Measurements from ENCODE around the gene NEDD9.
A peak's percentile ranks its signal among the peaks of the same experiment; 100 is the strongest.

The NEDD9 gene

GRCh38 chr6:11208854-11209253 is 23.6 kb downstream of the NEDD9 start:
- TF ChIP-seq, protein P1, sequence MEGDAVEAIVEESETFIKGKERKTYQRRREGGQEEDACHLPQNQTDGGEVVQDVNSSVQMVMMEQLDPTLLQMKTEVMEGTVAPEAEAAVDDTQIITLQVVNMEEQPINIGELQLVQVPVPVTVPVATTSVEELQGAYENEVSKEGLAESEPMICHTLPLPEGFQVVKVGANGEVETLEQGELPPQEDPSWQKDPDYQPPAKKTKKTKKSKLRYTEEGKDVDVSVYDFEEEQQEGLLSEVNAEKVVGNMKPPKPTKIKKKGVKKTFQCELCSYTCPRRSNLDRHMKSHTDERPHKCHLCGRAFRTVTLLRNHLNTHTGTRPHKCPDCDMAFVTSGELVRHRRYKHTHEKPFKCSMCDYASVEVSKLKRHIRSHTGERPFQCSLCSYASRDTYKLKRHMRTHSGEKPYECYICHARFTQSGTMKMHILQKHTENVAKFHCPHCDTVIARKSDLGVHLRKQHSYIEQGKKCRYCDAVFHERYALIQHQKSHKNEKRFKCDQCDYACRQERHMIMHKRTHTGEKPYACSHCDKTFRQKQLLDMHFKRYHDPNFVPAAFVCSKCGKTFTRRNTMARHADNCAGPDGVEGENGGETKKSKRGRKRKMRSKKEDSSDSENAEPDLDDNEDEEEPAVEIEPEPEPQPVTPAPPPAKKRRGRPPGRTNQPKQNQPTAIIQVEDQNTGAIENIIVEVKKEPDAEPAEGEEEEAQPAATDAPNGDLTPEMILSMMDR (conservative IDR thresholded peaks at IDR 0.05; ENCODE audit: control insufficient read depth, insufficient read depth, low read depth, low read length): no peak
- no peak for DNase-seq (ENCODE audit: low read depth)
- H3K4me3 ChIP-seq (ENCODE audit: control insufficient read depth, low read depth, low read length): no peak overlapping the region

DNA sequence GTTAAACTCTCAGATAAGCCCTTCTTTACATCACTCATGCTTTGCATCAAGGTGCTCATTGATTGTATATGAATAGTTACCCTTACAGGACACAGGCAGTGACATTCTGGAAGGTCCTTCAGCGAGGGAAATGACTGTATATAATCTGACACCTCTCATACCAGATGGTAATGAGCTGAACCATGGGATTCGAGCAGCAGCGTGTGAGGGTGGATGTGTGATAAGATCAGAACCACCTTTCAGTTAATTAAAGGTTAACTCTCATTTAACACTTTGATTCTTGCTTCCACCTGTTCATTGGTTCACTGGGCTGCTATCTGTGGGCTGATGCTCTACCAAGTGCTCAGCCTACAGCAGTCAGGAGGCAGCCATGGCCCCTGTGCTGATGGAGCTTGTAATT is 24.2 kb downstream of the NEDD9 start:
- no peak overlapping the region for H3K4me3 ChIP-seq (ENCODE audit: control insufficient read depth, low read depth, low read length)
- no peak for DNase-seq (ENCODE audit: low read depth)
- TF ChIP-seq, protein P1 (conservative IDR thresholded peaks at IDR 0.05; ENCODE audit: control insufficient read depth, insufficient read depth, low read depth, low read length): no peak

- peak; percentile 97 for DNase-seq (ENCODE audit: low read depth)
- H3K4me3 ChIP-seq (ENCODE audit: control insufficient read depth, low read depth, low read length): no peak overlapping the region
- TF ChIP-seq, protein P1 (conservative IDR thresholded peaks at IDR 0.05; ENCODE audit: control insufficient read depth, insufficient read depth, low read depth, low read length): no peak
Measured at GRCh38 chr6:11207199-11207968, 25.1 kb downstream of the NEDD9 start.

DNA sequence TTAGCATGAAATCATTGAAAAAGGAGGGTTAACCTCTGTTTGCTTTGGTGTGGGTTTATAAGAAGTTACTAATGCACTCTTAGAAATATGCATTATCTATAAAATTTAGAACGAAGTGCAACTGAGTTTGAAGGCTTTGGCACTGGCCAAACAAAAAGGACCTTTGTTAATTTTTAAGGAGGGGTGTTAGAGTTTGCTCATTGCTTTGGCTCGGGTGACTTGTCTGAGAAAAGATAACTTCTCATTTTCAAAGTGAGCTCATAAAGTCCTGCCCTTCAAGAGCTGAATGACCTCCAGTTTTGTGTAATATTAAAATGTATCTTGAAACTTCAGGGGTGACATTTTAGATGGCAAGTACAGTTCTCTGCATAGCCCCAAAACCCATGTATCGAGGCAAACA is 25.9 kb downstream of the NEDD9 start:
- H3K4me3 ChIP-seq (ENCODE audit: control insufficient read depth, low read depth, low read length): no peak overlapping the region
- no peak for DNase-seq (ENCODE audit: low read depth)
- TF ChIP-seq, protein P1 (conservative IDR thresholded peaks at IDR 0.05; ENCODE audit: control insufficient read depth, insufficient read depth, low read depth, low read length): no peak

DNA sequence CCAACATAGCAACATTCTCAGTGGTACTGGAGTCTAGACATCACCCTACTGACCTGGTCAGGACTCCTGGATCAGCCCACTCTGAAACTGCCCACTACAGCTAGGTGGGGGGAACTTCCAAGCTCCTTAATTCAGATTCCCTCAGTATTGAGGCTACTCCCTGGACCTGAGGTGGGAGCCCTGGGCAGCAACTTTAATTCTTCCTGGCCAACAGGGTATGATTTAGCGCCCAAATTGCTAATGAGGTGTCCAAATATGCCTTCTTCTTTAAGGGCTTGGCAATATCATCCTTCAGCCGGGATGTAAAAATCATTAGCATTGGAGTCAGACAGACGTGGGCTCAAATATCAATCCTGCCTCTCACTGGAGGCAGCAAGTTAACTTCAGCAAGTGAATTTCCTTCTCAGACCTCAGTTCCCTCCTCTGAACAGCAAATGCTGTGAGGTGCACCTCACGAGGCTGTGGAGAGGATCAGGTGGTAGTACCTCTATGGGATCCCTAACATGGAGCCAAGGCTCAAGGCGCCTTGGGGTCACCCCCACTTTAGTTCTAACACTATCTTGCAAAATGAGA is 27.6 kb downstream of the NEDD9 start:
- DNase-seq (ENCODE audit: low read depth): no peak
- TF ChIP-seq, protein P1 (conservative IDR thresholded peaks at IDR 0.05; ENCODE audit: control insufficient read depth, insufficient read depth, low read depth, low read length): no peak
- H3K4me3 ChIP-seq (ENCODE audit: control insufficient read depth, low read depth, low read length): no peak overlapping the region

DNA sequence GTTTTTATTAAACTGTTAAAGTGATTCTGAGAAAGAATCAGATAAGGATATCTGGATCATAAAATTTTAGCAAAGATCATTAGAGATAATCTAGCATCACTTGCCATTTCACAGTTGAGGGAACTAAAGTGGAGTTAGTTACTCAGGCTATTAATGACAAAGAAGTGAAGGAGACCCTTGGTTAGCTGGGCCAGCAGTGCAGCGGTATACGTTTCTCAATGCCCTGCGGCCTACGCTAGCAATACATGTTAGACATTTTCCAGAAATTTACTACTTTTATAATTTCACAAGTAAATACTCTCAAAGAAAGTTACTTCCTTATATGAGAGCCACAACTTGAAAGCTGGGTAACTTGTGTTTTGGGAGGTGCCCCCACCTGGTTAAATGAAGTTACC is 28.5 kb downstream of the NEDD9 start:
- DNase-seq (ENCODE audit: low read depth): no peak
- TF ChIP-seq, protein P1 (conservative IDR thresholded peaks at IDR 0.05; ENCODE audit: control insufficient read depth, insufficient read depth, low read depth, low read length): no peak
- H3K4me3 ChIP-seq (ENCODE audit: control insufficient read depth, low read depth, low read length): no peak overlapping the region
